Esophagus squamous epithelium (tissue), 5 donors: ENCODE data around the gene PTPRT. TPM values are rescaled to one million over a fixed set of nuclear protein-coding genes. Genes with fewer than 3 reads are reported as not detected.

Experiments used
- DNase-seq: peaks from one replicate; lab custom pipeline; 2025; lab: John Stamatoyannopoulos, UW
- H3K27ac ChIP-seq, 4 donors: fragments of 200-600 bp; sonication (generic); one replicate each; pipeline ENCODE4 v1.5.1; 2016 to 2019; ENCODE audit warnings: mild to moderate bottlenecking in 1 of 4
- H3K27me3 ChIP-seq, 4 donors: fragments of 200-600 bp; sonication (generic); 1 replicate in 3 of 4; 2 replicates in 1 of 4; pipeline versions ENCODE4 v1.5.1 to v1.6.0; 2017 to 2021; ENCODE audit warnings: antibody characterized with exemption in 1 of 4
- H3K36me3 ChIP-seq, 3 donors: fragments of 200-600 bp; sonication (generic); one replicate each; pipeline ENCODE4 v1.5.1; 2016 to 2019
- H3K4me1 ChIP-seq, 3 donors: fragments of 200-600 bp; sonication (generic); one replicate each; pipeline ENCODE4 v1.5.1; 2017 to 2019
- H3K4me3 ChIP-seq, 4 donors: fragments of 200-600 bp; sonication (generic); 1 replicate in 3 of 4; 2 replicates in 1 of 4; pipeline ENCODE4 v1.5.1; 2016 to 2019; ENCODE audit warnings: mild to moderate bottlenecking in 2 of 4, moderate library complexity in 1 of 4
- H3K9me3 ChIP-seq, 3 donors: fragments of 200-600 bp; sonication (generic); one replicate each; pipeline ENCODE4 v1.5.1; 2016 to 2019
- POLR2A ChIP-seq, 4 donors: fragments of 450-650 bp; IDR thresholded peaks; one replicate each; pipeline ENCODE4 v1.6.1; 2017; ENCODE audit warnings: antibody characterized with exemption in 4 of 4, mild to moderate bottlenecking in 4 of 4, moderate library complexity in 3 of 4
- WGBS, 2 donors: methylation state at CpG; one replicate each; pipeline ENCODE4 v1.1.5; 2018; 5-methylcytosine and 5-hydroxymethylcytosine counted together
- intact Hi-C: fragments of 100-400 bp; cut with DNase I; formaldehyde crosslinking; loops from one replicate; pipeline ENCODE4 v1.15.0; 2022
- total RNA-seq, 4 donors: library from RNA; depleted of rRNA; stranded (reverse); fragments of >200 nt; gene quantifications; one replicate each; pipeline ENCODE4 v1.1.0, GENCODE V29; 2016
- TF ChIP-seq, protein P1 (sequence below), 6 experiments: fragments of 450-650 bp in 4 of 6; fragments of 200-600 bp in 2 of 6; sonication (generic) in 2 of 6; IDR thresholded peaks; one replicate each; pipeline ENCODE4 v1.5.1; 2016 to 2019; ENCODE audit warnings: antibody characterized with exemption in 6 of 6, mild to moderate bottlenecking in 4 of 6, moderate library complexity in 4 of 6
- donor health status: DM: yes; HTN: yes; CAD: no.

The PTPRT gene
- total RNA-seq, 4 donors from 2014 or later: under 0.01 to 0.06 TPM; not detected in 2

DNA sequence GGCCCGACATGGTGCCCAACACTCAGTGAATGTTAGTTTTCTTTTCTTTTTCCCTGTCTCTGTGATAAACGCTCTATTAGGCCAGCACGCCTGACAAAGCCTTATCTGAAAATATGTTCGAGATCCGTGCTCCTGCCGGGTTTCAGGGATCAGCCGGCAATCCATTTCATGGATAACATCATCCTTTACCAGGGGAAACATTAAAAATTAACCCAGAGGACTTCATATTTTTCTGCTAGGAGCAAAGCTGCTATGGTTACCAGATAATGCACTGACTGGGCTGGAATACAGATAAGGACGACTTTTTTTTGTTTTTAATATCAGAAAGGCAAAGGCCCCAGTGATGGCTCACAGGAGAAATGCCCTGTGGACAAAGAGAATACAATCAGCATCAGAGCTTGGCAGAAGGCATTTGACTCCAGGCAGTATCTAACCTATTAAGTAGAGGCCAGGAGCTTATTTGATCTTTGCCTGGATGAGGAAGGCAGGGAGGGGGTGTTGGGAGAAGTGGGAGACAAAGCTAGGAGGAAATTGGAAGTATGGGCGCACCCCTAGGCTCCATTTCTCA is 1089.5 kb downstream of the PTPRT start:
- H3K9me3 ChIP-seq: no peaks in the 10 kb centered on the region
- no peak overlapping the region for H3K4me3 ChIP-seq
- H3K27me3 ChIP-seq: peaks cover 0 to 8% (median 0%) of the 10 kb centered on the region in 4 donors
- no peak overlapping the region for H3K27ac ChIP-seq
- intact Hi-C loops: no loop called here
- H3K36me3 ChIP-seq: no peaks in the 10 kb centered on the region
- no peak for DNase-seq
- H3K4me1 ChIP-seq: no peaks in the 10 kb centered on the region
- 60 to 68% methylated on average over 9 of the region's 9 CpGs for WGBS, 2 donors
- TF ChIP-seq, protein P1, sequence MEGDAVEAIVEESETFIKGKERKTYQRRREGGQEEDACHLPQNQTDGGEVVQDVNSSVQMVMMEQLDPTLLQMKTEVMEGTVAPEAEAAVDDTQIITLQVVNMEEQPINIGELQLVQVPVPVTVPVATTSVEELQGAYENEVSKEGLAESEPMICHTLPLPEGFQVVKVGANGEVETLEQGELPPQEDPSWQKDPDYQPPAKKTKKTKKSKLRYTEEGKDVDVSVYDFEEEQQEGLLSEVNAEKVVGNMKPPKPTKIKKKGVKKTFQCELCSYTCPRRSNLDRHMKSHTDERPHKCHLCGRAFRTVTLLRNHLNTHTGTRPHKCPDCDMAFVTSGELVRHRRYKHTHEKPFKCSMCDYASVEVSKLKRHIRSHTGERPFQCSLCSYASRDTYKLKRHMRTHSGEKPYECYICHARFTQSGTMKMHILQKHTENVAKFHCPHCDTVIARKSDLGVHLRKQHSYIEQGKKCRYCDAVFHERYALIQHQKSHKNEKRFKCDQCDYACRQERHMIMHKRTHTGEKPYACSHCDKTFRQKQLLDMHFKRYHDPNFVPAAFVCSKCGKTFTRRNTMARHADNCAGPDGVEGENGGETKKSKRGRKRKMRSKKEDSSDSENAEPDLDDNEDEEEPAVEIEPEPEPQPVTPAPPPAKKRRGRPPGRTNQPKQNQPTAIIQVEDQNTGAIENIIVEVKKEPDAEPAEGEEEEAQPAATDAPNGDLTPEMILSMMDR (IDR thresholded peaks at IDR 0.05): no peak
- no peak for TF ChIP-seq POLR2A (IDR thresholded peaks at IDR 0.05)

DNA sequence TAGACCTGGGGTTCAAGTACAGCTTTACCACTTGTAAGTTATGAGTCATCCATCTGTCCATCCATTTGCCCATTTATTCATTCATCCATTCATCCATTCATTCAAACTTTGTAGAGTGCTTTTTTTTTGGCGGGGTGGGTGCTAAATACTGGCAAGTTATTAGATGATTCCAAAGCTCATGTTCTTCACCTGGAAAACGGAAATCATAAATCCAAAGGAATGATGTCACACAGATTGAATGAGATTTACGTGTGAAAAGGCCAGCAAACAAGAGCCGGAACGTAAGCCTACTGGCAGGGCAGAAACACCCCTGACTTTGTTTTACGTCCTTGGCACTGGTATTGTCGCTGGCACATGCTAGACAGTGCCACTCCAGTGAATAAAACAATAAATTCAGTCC is 1090.6 kb downstream of the PTPRT start:
- WGBS, 2 donors: 67 to 72% methylated on average over 7 of the region's 7 CpGs
- intact Hi-C loops: no loop called here

DNA sequence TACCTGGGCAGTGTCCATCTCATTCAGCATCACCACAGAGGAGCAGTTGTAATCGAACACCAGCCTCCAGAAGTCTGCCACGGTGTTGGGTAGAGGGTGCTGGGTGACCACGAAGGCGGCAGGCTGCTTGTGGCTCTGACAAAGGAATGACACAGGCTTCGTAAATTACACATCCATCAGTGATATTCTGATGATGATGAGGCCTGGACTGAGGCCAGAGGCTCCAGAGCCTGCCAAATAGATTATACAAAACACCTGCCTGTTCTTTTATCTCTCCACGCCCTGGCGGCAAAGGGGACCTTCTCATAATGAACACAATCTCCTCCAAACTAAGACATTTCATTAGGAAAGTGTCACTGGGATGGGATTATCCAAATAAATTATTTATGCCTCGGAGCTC is 1091.3 kb downstream of the PTPRT start:
- no peaks in the 10 kb centered on the region for H3K9me3 ChIP-seq
- WGBS, 2 donors: 64 to 79% methylated on average over 7 to 8 of the region's 8 CpGs
- no peak for TF ChIP-seq POLR2A (IDR thresholded peaks at IDR 0.05)
- TF ChIP-seq, protein P1 (IDR thresholded peaks at IDR 0.05): no peak
- no peak overlapping the region for H3K4me3 ChIP-seq
- intact Hi-C loops: no loop called here
- peaks cover 0 to 8% (median 0%) of the 10 kb centered on the region in 4 donors for H3K27me3 ChIP-seq
- no peaks in the 10 kb centered on the region for H3K36me3 ChIP-seq
- no peaks in the 10 kb centered on the region for H3K4me1 ChIP-seq
- no peak overlapping the region for H3K27ac ChIP-seq
- no peak for DNase-seq

More for the DNA sequence above, 1090.6 kb downstream of the PTPRT start:
- Histone ChIP-seq H3K27ac (no peak overlapping the region), H3K9me3 (no peaks in the 10 kb centered on the region), H3K27me3 (peaks cover 0 to 8% (median 0%) of the 10 kb centered on the region in 4 donors), H3K4me1 (no peaks in the 10 kb centered on the region), H3K4me3 (no peak overlapping the region), H3K36me3 (no peaks in the 10 kb centered on the region)
- TF ChIP-seq, protein P1 (IDR thresholded peaks at IDR 0.05): no peak
- TF ChIP-seq POLR2A (IDR thresholded peaks at IDR 0.05): no peak
- no peak for DNase-seq

DNA sequence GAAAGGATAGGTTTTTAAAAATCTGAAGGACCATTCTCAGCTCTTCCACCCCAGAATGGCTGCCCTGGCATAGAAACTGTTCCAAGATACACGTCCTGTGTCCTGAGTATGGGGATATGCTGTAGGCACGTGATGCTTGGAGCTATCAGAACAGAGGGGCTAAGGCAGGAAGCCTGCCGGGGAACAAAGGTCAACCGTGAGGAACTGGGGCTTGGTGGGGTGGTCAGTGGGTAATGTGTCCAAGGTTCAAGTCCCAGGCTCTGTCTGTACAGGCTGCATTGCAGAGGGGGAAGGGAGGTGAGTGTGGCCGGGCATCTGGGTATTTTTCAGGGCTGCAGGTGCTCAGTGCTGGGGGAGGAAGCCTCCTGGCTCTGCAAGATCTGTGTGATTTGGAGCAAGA is 1092.0 kb downstream of the PTPRT start:
- Histone ChIP-seq H3K36me3 (no peaks in the 10 kb centered on the region), H3K27me3 (peaks cover 0 to 8% (median 0%) of the 10 kb centered on the region in 4 donors), H3K4me3 (no peak overlapping the region), H3K9me3 (no peaks in the 10 kb centered on the region), H3K4me1 (no peaks in the 10 kb centered on the region), H3K27ac (no peak overlapping the region)
- intact Hi-C loops: no loop called here
- TF ChIP-seq, protein P1 (IDR thresholded peaks at IDR 0.05): no peak
- TF ChIP-seq POLR2A (IDR thresholded peaks at IDR 0.05): no peak
- WGBS, 2 donors: 67 to 78% methylated on average over 4 to 5 of the region's 5 CpGs
- DNase-seq: no peak

DNA sequence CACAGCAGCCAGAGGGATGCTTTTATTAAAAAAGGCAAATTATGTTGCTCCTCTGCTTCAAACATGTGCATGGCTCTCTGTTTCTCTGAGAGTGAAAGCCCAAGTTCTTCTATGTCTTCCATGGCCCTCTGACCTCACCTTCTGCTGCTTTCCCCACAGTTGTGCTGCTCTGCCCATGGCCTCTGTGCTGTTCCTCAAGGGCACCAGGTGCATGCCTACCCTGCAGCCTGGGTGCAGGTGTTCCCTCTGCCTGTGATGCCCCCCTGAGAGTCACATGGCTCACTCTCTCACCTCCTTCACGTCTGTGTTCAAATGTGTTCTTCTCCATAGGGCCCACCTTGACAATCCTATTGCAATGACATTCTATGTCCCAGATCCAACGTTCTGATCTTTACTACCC is 1094.5 kb downstream of the PTPRT start:
- H3K4me1 ChIP-seq: no peaks in the 10 kb centered on the region
- WGBS, 2 donors: 71 to 83% methylated on average over 2 of the region's 2 CpGs
- no peak overlapping the region for H3K27ac ChIP-seq
- H3K4me3 ChIP-seq: no peak overlapping the region
- no peaks in the 10 kb centered on the region for H3K9me3 ChIP-seq
- H3K27me3 ChIP-seq: peaks cover 0 to 8% (median 0%) of the 10 kb centered on the region in 4 donors
- no peaks in the 10 kb centered on the region for H3K36me3 ChIP-seq
- DNase-seq: no peak
- TF ChIP-seq, protein P1 (IDR thresholded peaks at IDR 0.05): no peak
- no peak for TF ChIP-seq POLR2A (IDR thresholded peaks at IDR 0.05)
- intact Hi-C loops: no loop called here
